Body of pancreas (tissue), 4 donors: Measurements from ENCODE around the gene CELA2A. TPM values are rescaled to one million over a fixed set of nuclear protein-coding genes. Genes with fewer than 3 reads are reported as not detected.
"Not testable (repeated sequence)": the region's sequence is repeated elsewhere in the genome, so short reads cannot be mapped to it uniquely, and the experiment has no call there.

Source experiments
- ATAC-seq: fragments of 150-250 bp; one replicate; pipeline ENCODE4 v1.9.1; 2016
- DNase-seq, 4 donors: peaks; one replicate each; pipeline ENCODE4 v3.0.0-alpha.2; 2019
- H3K27ac ChIP-seq, 4 donors: fragments of 200-600 bp; sonication (generic); 1 replicate in 3 of 4; 2 replicates in 1 of 4; pipeline versions ENCODE4 v1.5.1 to v1.6.1; 2016 to 2019; ENCODE audit warnings: mild to moderate bottlenecking in 1 of 4, mixed read lengths in 1 of 4, moderate library complexity in 1 of 4
- H3K27me3 ChIP-seq, 2 donors: fragments of 200-600 bp; sonication (generic); one replicate each; pipeline ENCODE4 v1.6.0; 2016; ENCODE audit warnings: mild to moderate bottlenecking in 1 of 2
- H3K36me3 ChIP-seq, 2 donors: fragments of 200-600 bp; sonication (generic); replicated peaks in 1 of 2; 2 replicates each; pipeline ENCODE4 v1.5.1; 2016; ENCODE audit warnings: low read depth in 2 of 2; ENCODE audit not compliant: insufficient read depth in 1 of 2
- H3K4me1 ChIP-seq: fragments of 200-600 bp; sonication (generic); one replicate; pipeline ENCODE4 v1.6.0; 2016
- H3K4me3 ChIP-seq, 2 donors: fragments of 200-600 bp; sonication (generic); 1 replicate in 1 of 2; 2 replicates in 1 of 2; pipeline ENCODE4 v1.5.1; 2016 to 2019
- H3K9me3 ChIP-seq, 3 donors: fragments of 200-600 bp; sonication (generic); 1 replicate in 2 of 3; 2 replicates in 1 of 3; pipeline ENCODE4 v1.5.1; 2016
- CTCF ChIP-seq, 7 experiments: fragments of 450-650 bp in 4 of 7; fragments of 200-600 bp in 3 of 7; sonication (generic) in 3 of 7; IDR thresholded peaks; one replicate each; pipeline ENCODE4 v1.5.1; 2016 to 2019; ENCODE audit warnings: antibody characterized with exemption in 7 of 7
- POLR2A ChIP-seq, 3 donors: fragments of 450-650 bp; IDR thresholded peaks; one replicate each; pipeline ENCODE4 v1.6.1; 2016; ENCODE audit warnings: antibody characterized with exemption in 3 of 3, mild to moderate bottlenecking in 2 of 3
- WGBS, 2 donors: methylation state at CpG; one replicate each; pipeline ENCODE4 v1.1.5; 2017; 5-methylcytosine and 5-hydroxymethylcytosine counted together
- intact Hi-C: fragments of 100-400 bp; cut with DNase I; formaldehyde crosslinking; loops from one replicate; pipeline ENCODE4 v1.15.1; 2023
- total RNA-seq, 2 donors: library from RNA; depleted of rRNA; stranded (reverse); fragments of >200 nt; gene quantifications; one replicate each; pipeline ENCODE4 v1.1.0, GENCODE V29; 2016

CELA2A gene
- total RNA-seq, 2 donors from 2014 or later, result 4,384 to 21,046 TPM

- no peak for TF ChIP-seq POLR2A (IDR thresholded peaks at IDR 0.05)
- TF ChIP-seq CTCF (IDR thresholded peaks at IDR 0.05), result no peak
- no peaks in the 10 kb centered on the region for H3K36me3 ChIP-seq
- intact Hi-C loops, result no loop called here
- H3K27ac ChIP-seq, result peak overlapping the region in 3 of 4 donors; percentile 41 to 78 (median 75)
- DNase-seq (no peak), ATAC-seq (no peak)
- H3K4me3 ChIP-seq, result no peak overlapping the region
- 44 to 54% methylated on average over 11 of the region's 11 CpGs for WGBS, 2 donors
- no peaks in the 10 kb centered on the region for H3K27me3 ChIP-seq
- H3K4me1 ChIP-seq, result peaks cover 56% of the 10 kb centered on the region
- no peaks in the 10 kb centered on the region for H3K9me3 ChIP-seq
Measured at GRCh38 chr1:15479654-15480347, 23.3 kb downstream of the CELA2A start.

GRCh38 chr1:15482455-15482854 is 25.9 kb downstream of the CELA2A start:
- H3K9me3 ChIP-seq, intact Hi-C loops, ATAC-seq, H3K4me3 ChIP-seq, H3K36me3 ChIP-seq, DNase-seq, H3K27me3 ChIP-seq: not testable (repeated sequence)
- H3K4me1 ChIP-seq, result peaks cover 36% of the 10 kb centered on the region
- WGBS, 2 donors, result 62 to 67% methylated on average over 6 of the region's 6 CpGs
- H3K27ac ChIP-seq, result peak overlapping the region in 3 of 4 donors; percentile 19 to 45 (median 21)

- WGBS, 2 donors, result 65 to 80% methylated on average over 10 to 16 of the region's 16 CpGs
- H3K27me3 ChIP-seq, result not testable (repeated sequence)
Measured at GRCh38 chr1:15482983-15483543, 26.5 kb downstream of the CELA2A start.

GRCh38 chr1:15483971-15484370 is 27.4 kb downstream of the CELA2A start:
- Histone ChIP-seq H3K27ac (peak overlapping the region in 2 of 4 donors; percentile 2 to 45), H3K9me3 (no peaks in the 10 kb centered on the region), H3K4me1 (peaks cover 30% of the 10 kb centered on the region), H3K36me3 (no peaks in the 10 kb centered on the region), H3K4me3 (no peak overlapping the region), H3K27me3 (no peaks in the 10 kb centered on the region)
- DNase-seq (no peak), ATAC-seq (no peak)
- no peak for TF ChIP-seq CTCF (IDR thresholded peaks at IDR 0.05)
- WGBS, 2 donors, result 69 to 73% methylated on average over 2 of the region's 2 CpGs
- intact Hi-C loops, result no loop called here

More at GRCh38 chr1:15482983-15483543, 26.5 kb downstream of the CELA2A start:
- H3K36me3 ChIP-seq, DNase-seq, H3K9me3 ChIP-seq, H3K4me3 ChIP-seq, ATAC-seq, intact Hi-C loops: not testable (repeated sequence)
- H3K4me1 ChIP-seq, result peaks cover 30% of the 10 kb centered on the region
- peak overlapping the region in 3 of 4 donors; percentile 2 to 45 (median 21) for H3K27ac ChIP-seq

GRCh38 chr1:15484443-15484842 is 27.9 kb downstream of the CELA2A start:
- intact Hi-C loops, result not testable (repeated sequence)
- WGBS, 2 donors, result 41 to 50% methylated on average over 6 of the region's 6 CpGs

GRCh38 chr1:15485636-15486035 is 29.1 kb downstream of the CELA2A start:
- Histone ChIP-seq H3K9me3 (no peaks in the 10 kb centered on the region), H3K4me1 (peaks cover 23% of the 10 kb centered on the region), H3K27me3 (no peaks in the 10 kb centered on the region), H3K36me3 (no peaks in the 10 kb centered on the region), H3K4me3 (no peak overlapping the region), H3K27ac (peak overlapping the region in 1 of 4 donors; percentile 38)
- no peak for TF ChIP-seq POLR2A (IDR thresholded peaks at IDR 0.05)
- TF ChIP-seq CTCF (IDR thresholded peaks at IDR 0.05), result no peak
- ATAC-seq (no peak), DNase-seq (no peak)
- WGBS, 2 donors, result 58 to 77% methylated on average over 6 of the region's 6 CpGs
- intact Hi-C loops, result no loop called here

More at GRCh38 chr1:15484443-15484842, 27.9 kb downstream of the CELA2A start:
- peaks cover 30% of the 10 kb centered on the region for H3K4me1 ChIP-seq
- not testable (repeated sequence) for ATAC-seq, H3K4me3 ChIP-seq, H3K9me3 ChIP-seq, H3K36me3 ChIP-seq, H3K27me3 ChIP-seq, DNase-seq
- peak overlapping the region in 2 of 4 donors; percentile 23 to 45 for H3K27ac ChIP-seq

- H3K36me3 ChIP-seq, H3K9me3 ChIP-seq, H3K27me3 ChIP-seq, DNase-seq, intact Hi-C loops, H3K4me3 ChIP-seq, ATAC-seq: not testable (repeated sequence)
- Histone ChIP-seq H3K4me1 (peaks cover 23% of the 10 kb centered on the region), H3K27ac (peak overlapping the region in 2 of 4 donors; percentile 47 to 71)
- 77 to 78% methylated on average over 10 to 17 of the region's 17 CpGs for WGBS, 2 donors
Measured at GRCh38 chr1:15486844-15487610, 30.5 kb downstream of the CELA2A start.
